NT2/D1 (cell line): ENCODE measurements around the gene COPRS.

Source experiments
- SUZ12 ChIP-seq: IDR thresholded peaks from 2 replicates; pipeline ENCODE4 v1.6.1; 2011; ENCODE audit not compliant: insufficient read length, insufficient read depth; ENCODE audit errors: extremely low read depth
- YY1 ChIP-seq: IDR thresholded peaks from 2 replicates; pipeline ENCODE4 v1.6.1; 2011; ENCODE audit not compliant: insufficient read length, insufficient read depth

GRCh38 chr17:31811101-31811500 lies 47.9 kb downstream of the COPRS start:
- no peak for TF ChIP-seq YY1
- TF ChIP-seq SUZ12 = no peak
